ENCODE data around the gene TMEM219. TPM values are rescaled to one million over a fixed set of nuclear protein-coding genes. Genes with fewer than 3 reads are reported as not detected.

TMEM219 gene
- polyA plus RNA-seq, 1 of the 3 experiments (the other 2 are of a cell fraction) = 101 TPM

GRCh38 chr16:29943846-29944799 lies 17.8 kb upstream of the TMEM219 start:
- no peaks in the 10 kb centered on the region for H3K27me3 ChIP-seq (ENCODE audit: insufficient read depth)
- no peaks in the 10 kb centered on the region for H3K36me3 ChIP-seq (replicated peaks in 1 of 2; ENCODE audit: control insufficient read depth in 1 of 2, insufficient read depth in 2 of 2, low read length in 1 of 2)
- DNase-seq = no peak
- TF ChIP-seq NFIC (IDR thresholded peaks at IDR 0.05; ENCODE audit: borderline replicate concordance) (0 out of 2 replicates have a peak, but pooled peaks have one; percentile 1), GABPA (IDR thresholded peaks at IDR 0.05; ENCODE audit: low read depth) (no peak), TEAD4 (IDR thresholded peaks at IDR 0.05; ENCODE audit: borderline replicate concordance, insufficient read depth) (peak; percentile 52; the same call in 1 of the 2 replicates), FOXJ3 (CRISPR knock-in tag; IDR thresholded peaks at IDR 0.05) (no peak), FOSL2 (IDR thresholded peaks at IDR 0.05; ENCODE audit: borderline replicate concordance, low read depth) (peak; percentile 59), EZH2phosphoT487 (IDR thresholded peaks at IDR 0.05; ENCODE audit: borderline replicate concordance, low read depth) (no peak), MAX (IDR thresholded peaks at IDR 0.05; ENCODE audit: low read depth) (peak; percentile 22; the same call in 1 of the 2 replicates), TCF12 (IDR thresholded peaks at IDR 0.05) (0 out of 2 replicates have a peak, but pooled peaks have one; percentile 16), TAF1 (IDR thresholded peaks at IDR 0.05; ENCODE audit: borderline replicate concordance, low read depth, low read length) (peak; percentile 39), RXRA (IDR thresholded peaks at IDR 0.05; ENCODE audit: borderline replicate concordance, low read depth) (peak; percentile 42; the same call in 1 of the 2 replicates), CTCF (IDR thresholded peaks at IDR 0.05) (peak; percentile 69), REST (IDR thresholded peaks at IDR 0.05; ENCODE audit: low read depth, low read length) (peak; percentile 35; the same call in 1 of the 2 replicates), PBX3 (IDR thresholded peaks at IDR 0.05) (no peak; the same call in 1 of the 2 replicates), GATA2 (CRISPR knock-in tag; IDR thresholded peaks at IDR 0.05) (no peak), ZBTB33 (IDR thresholded peaks at IDR 0.05; ENCODE audit: borderline replicate concordance, low read depth) (no peak), POLR2AphosphoS5 (IDR thresholded peaks at IDR 0.05; ENCODE audit: low read depth, low read length) (peak; percentile 73), JUND (IDR thresholded peaks at IDR 0.05) (peak; percentile 74; the same call in 1 of the 2 replicates), NRF1 (IDR thresholded peaks at IDR 0.05; ENCODE audit: low read depth, low read length) (0 out of 2 replicates have a peak, but pooled peaks have one; percentile 24), SMC3 (IDR thresholded peaks at IDR 0.05; ENCODE audit: low read depth, low read length) (peak; percentile 11; the same call in 1 of the 2 replicates), SIN3A (IDR thresholded peaks at IDR 0.05; ENCODE audit: borderline replicate concordance, low read depth, low read length) (peak; percentile 8; the same call in 1 of the 2 replicates)
- ChIA-PET POLR2A (interaction anchor here (1.6 kb wide), 1 partner anchor 18 kb away, joined by 8 read pairs; the partner anchor contains the start of gene KCTD13), CTCF (interaction anchor here (0.7 kb wide), 1 partner anchor 58 kb away, joined by 3 read pairs; no protein-coding TSS in a partner anchor)
- no peaks in the 10 kb centered on the region for H3K9me2 ChIP-seq
- WGBS (ENCODE audit: low lambda C conversion rate) = 18% methylated on average over 11 of the region's 11 CpGs
- H3K9ac ChIP-seq = peak overlapping the region; percentile 68
- H3K4me2 ChIP-seq = peak overlapping the region; percentile 56
- peaks cover 2 to 10% of the 10 kb centered on the region in 2 experiments; a peak in 1 of 4 replicates for H3K4me1 ChIP-seq (ENCODE audit: control insufficient read depth in 1 of 2, insufficient read depth in 2 of 2, low read depth in 1 of 2, low read length in 1 of 2)
- H2AFZ ChIP-seq (ENCODE audit: low read depth) = peak overlapping the region; percentile 71
- no peaks in the 10 kb centered on the region for H3K79me2 ChIP-seq (ENCODE audit: insufficient read depth)
- no peaks in the 10 kb centered on the region for H4K20me1 ChIP-seq (ENCODE audit: insufficient read depth)
- peaks cover 23% of the 10 kb centered on the region for H3F3A ChIP-seq (replicated peaks; ENCODE audit: insufficient read depth)
- peak overlapping the region in 1 of 2 experiments; percentile 33; a peak in 2 of 4 replicates for H3K4me3 ChIP-seq (ENCODE audit: low read depth in 2 of 2, low read length in 1 of 2)
- H3K9me3 ChIP-seq = no peaks in the 10 kb centered on the region
- H3K27ac ChIP-seq (ENCODE audit: low read depth in 2 of 2, low read length in 1 of 2) = peak overlapping the region; percentile 64 to 98; a peak in 3 of 4 replicates

Measured in SK-N-SH (cell line).